Stimulated activated CD4-positive, alpha-beta T cell treated with anti-CD3 and anti-CD28 coated beads, TNF-alpha, amount 100 ng/mL, for 1 hour (primary cell): ENCODE results near the gene SARM1.
"Not testable (repeated sequence)": the region's sequence is repeated elsewhere in the genome, so short reads cannot be mapped to it uniquely, and the experiment has no call there.

Experiments used
- DNase-seq, 3 donors: peaks; one replicate each; pipeline ENCODE4 v3.0.0-alpha.2; 2020; ENCODE audit warnings: low read depth in 3 of 3, low spot score in 1 of 3

The SARM1 gene

GRCh38 chr17:28413804-28414203, 42.3 kb downstream of the SARM1 start:
- no peak for DNase-seq

DNA sequence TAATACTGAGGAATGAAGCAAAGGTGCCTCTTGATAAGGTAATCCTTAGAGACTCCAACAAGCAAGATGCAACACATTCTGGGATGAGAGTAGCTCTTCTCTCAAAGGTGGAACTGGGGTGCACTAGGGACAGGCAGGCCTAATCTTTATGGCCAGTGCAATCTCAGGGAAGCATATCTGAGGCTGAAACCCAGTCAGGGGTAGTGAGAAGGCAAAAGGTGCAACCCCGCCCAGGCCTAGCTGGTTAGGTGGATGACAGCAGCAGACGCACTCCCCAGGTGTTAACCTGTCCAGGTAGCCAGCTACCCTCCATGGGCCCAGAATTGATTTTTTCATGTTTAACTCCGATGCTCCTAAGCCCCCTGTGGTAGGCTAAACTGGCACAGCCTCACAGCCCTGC, 44.4 kb downstream of the SARM1 start:
- DNase-seq: no peak

DNA sequence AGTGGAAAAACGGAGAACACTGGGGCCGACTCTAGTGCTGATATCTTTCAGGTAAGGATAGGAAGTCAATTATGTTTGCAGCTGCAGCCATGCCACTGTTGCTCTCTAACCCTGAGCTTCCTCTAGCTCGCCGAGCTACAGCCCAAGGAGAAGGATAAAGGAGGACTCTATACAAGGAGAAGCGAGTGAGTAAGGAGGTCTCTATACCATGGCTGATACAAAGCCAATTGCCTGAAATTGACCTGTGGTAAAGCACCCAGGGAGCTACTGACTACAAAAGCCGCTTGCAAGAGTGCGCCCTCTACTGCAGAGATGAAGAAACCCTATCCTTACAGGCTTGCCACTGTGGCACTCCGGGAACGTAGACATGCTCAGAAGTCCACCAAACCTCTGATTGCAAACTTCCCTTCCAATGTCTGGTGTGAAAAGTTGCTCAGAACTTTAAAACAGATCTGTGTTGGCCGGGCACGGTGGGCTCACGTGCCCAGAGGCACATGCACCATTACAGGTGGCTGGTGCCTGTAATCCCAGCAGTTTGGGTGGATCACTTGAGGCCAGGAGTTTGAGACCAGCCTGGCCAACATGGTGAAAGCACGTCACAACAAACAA, 45.3 kb downstream of the SARM1 start:
- DNase-seq: peak in 2 of 3 donors; percentile 13 to 16

GRCh38 chr17:28421787-28422305, 50.4 kb downstream of the SARM1 start:
- DNase-seq: no peak

GRCh38 chr17:28425206-28425605, 53.7 kb downstream of the SARM1 start:
- DNase-seq: no peak

GRCh38 chr17:28426081-28426519, 54.6 kb downstream of the SARM1 start:
- no peak for DNase-seq

GRCh38 chr17:28427371-28427770, 55.9 kb downstream of the SARM1 start:
- DNase-seq: no peak

DNA sequence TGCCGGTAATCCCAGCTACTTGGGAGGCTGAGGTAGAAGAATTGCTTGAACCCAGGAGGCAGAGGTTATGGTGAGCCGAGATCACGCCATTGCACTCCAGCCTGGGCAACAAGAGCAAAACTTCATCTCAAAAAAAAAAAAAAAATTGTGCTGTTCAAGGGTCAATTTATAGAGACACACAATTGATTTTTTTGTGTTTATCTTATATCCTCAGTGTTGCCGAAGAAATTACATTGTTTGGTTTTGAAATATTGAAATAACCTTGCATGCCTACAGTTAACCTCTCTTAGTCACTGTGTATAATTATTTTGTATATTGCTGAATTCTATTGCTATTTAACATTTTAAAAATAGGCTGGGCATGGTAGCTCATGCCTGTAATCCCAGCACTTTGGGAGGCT, 56.5 kb downstream of the SARM1 start:
- DNase-seq: not testable (repeated sequence)

DNA sequence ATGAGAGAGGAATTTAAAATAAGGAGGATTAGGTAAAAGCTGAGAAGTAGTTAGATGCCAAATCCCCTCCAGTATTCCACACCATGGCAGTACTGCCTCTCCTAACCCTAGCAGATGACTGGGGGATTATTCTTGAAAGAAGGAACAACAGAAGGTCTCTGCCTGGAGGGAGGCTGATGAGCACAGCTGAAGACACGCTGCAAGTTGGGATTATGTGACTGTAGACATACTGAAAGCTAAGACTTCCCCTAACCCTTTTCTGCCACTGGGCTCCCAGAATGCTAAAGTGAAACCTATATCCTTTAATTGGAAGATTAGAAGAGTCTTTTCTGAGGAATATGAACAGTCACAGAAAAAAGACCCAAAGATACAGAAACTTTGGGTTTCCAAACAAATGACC, 62.2 kb downstream of the SARM1 start:
- DNase-seq: no peak

DNA sequence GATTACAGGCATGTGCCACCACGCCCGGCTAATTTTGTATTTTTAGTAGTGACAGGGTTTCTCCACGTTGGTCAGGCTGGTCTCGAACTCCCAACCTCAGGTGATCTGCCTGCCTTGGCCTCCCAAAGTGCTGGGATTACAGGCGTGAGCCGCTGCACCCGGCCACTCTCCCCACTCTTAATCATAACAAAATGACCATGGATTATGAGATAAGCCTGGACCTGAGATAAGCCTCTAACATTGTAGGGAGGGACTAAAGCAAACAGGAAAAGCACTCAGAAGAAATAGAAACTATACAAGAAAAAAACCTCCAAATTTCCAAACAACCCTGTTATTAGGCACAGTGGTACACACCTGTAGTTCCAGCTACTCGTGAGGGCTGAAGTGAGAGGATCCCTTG, 62.8 kb downstream of the SARM1 start:
- DNase-seq: not testable (repeated sequence)

DNA sequence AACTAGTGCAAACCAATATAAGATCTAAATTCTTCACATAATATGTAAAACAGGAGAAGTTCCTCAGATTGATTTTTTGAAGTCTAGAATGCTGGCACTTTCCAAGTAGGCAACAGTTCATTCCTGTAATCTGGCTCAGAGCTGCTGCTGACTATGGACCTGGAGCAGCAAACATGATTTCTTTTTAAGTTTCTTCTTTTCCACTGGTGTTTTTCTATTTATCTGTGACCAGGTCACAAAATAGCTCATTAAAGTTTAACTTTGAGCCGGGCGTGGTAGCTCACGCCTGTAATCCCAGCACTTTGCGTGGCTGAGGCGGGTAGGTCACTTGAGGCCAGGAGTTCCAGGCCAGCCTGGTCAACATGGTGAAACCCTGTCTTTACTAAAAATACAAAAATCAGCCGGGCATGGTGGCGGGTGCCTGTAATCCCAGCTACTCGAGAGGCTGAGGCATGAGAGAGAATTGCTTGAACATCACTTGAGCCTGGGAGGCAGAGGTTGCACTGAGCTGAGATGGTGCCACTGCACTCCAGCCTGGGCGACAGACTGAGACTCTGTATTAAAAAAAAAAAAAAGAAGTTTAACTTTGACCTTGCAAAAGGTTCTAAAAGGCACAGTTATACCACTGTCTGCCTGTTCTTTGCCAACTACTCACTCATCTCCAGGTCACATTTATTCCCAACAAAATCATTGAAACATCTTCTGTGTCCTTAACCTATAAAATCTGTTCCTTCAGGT, 72.6 kb downstream of the SARM1 start:
- DNase-seq: no peak

DNA sequence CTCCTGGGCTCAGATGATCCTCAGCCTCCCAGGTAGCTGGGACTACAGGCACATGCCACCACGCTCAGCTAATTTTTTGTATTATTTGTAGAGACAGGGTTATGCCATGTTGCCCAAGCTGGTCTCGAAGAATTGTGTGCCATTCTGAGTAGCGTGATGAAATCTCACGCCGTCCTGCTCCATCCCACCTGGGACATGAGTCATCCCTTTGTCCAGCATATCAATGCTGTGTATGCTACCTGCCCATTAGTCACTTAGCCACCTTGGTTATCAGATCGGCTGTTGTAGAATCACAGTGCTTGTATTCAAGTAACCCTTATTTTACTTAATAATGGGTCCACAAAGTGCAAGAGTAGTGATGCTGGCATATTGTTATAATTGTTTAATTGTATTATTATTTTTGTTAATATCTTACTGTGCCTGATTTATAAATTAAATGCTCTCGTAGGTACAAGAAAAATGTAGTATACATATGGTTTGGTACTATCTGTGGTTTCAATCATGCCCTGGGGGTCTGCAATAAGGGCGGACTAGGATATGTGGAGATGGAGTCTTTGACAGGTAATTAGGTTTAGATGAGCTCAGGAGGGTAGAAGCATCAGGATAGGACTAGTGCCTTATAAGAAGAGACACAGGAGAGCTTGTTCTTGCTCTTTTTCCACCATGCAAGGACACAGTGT, 75.4 kb downstream of the SARM1 start:
- DNase-seq: no peak

DNA sequence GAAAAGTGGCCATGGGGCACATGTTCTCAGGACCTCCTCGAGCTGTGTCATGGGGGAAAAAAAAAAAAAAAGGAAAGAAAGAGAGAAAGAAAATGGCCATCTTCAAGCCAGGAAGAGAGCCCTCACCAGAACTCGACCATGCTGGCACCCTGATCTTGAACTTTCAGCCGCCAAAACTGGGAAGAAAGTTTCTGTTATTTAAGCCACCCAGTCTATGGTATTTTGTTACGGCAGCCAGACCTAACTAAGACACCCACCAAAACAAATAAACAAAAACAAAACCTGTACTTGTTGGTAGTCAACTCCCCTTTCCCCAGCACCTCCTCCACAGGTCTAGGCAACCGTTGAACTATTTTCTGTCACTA, 75.9 kb downstream of the SARM1 start:
- DNase-seq: no peak

GRCh38 chr17:28449859-28450258, 78.4 kb downstream of the SARM1 start:
- DNase-seq: no peak
